ENCODE measurements around the gene CLASP1.
"Not testable (repeated sequence)": the region's sequence is repeated elsewhere in the genome, so short reads cannot be mapped to it uniquely, and the experiment has no call there.

Gene CLASP1

DNA sequence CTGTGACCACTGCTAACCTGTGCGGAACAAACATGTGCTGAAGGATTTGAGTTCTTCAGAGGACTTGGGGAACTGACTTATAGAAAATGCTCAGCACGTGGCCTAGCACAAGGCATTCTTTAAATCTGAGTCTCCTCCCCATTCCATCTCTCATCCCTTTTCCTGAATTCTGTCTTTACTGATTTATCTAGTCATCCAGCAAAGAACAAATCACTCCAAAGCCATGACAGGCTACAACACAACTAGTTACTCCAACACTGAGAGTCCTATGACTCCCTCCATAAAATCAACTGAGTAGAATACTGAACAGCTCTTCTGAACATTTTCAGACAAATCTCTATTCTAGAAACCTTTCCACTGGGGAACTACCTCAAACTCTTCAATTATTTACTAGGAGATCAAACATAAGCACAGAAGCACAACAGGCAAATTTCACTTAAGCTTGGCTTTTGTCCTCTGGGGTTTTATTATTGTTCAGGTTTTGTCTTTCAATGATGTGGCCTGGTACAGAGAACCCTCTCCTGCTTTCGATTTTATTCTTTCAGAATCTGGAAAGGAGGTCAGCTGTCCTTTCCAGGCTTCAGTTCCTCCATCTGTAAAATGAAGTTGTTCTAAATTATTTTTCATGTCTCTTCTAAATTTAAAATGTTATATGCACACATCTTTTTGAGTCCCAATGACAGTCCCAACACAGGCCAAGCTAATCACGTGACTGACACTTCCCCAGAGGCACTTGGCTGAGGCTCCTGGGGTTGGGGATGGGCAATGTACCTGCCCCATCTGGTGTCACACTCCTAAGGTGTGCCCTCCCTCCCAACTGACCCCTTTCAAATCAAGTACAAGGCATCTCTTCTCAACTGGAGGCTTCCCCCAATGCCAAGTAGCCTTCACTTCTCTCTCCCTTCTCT, 86.7 kb downstream of the CLASP1 start:
- no peak for DNase-seq (ENCODE audit: low read depth in 2 of 2)
- H3K4me3 ChIP-seq (replicated peaks in 1 of 2; ENCODE audit: low read depth in 2 of 2, low read length in 2 of 2): no peak overlapping the region
- TF ChIP-seq CTCF (IDR thresholded peaks at IDR 0.05; ENCODE audit: low read depth, low read length): no peak

DNA sequence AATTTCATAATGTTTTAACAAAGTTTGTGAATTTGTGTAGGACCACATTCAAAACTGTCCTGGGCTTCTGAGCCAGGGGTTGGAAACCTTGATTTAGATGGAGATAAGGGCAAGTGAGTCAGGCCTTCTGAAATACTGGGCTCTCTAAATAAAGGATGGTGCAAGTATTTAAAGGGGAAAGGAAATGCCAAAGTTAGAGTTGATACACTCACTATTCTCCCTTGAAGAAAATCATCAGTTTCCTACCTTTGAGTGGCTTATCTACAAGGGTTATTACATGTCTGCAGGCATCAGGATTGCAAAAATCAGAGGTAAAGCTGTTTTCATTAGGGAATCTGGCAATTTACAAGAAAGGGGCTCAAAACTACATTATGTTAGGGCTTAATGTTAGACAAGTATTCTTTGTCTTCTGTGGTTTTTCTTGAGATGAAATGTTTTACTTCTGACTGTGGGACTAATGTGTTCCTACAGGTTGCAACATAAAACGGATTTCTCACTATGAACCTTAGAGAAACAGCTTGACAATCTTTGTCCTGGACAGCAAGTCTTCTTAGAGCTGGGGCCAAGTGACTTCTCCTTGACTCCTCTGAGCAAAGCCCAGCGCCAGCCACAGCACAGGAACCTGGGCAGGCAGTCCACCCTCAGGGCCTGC, 87.5 kb downstream of the CLASP1 start:
- H3K4me3 ChIP-seq (replicated peaks in 1 of 2; ENCODE audit: low read depth in 2 of 2, low read length in 2 of 2): no peak overlapping the region
- no peak for TF ChIP-seq CTCF (IDR thresholded peaks at IDR 0.05; ENCODE audit: low read depth, low read length)
- DNase-seq (ENCODE audit: low read depth in 2 of 2): peak; percentile 27 to 51

- no peak for TF ChIP-seq CTCF (IDR thresholded peaks at IDR 0.05; ENCODE audit: low read depth, low read length)
- no peak overlapping the region for H3K4me3 ChIP-seq (replicated peaks in 1 of 2; ENCODE audit: low read depth in 2 of 2, low read length in 2 of 2)
- DNase-seq (ENCODE audit: low read depth in 2 of 2): no peak
Measured at GRCh38 chr2:121558329-121558728, 90.9 kb downstream of the CLASP1 start.

- DNase-seq (ENCODE audit: low read depth in 2 of 2): no peak
- TF ChIP-seq CTCF (IDR thresholded peaks at IDR 0.05; ENCODE audit: low read depth, low read length): no peak
- H3K4me3 ChIP-seq (replicated peaks in 1 of 2; ENCODE audit: low read depth in 2 of 2, low read length in 2 of 2): no peak overlapping the region
Measured at GRCh38 chr2:121555008-121555407, 94.3 kb downstream of the CLASP1 start.

DNA sequence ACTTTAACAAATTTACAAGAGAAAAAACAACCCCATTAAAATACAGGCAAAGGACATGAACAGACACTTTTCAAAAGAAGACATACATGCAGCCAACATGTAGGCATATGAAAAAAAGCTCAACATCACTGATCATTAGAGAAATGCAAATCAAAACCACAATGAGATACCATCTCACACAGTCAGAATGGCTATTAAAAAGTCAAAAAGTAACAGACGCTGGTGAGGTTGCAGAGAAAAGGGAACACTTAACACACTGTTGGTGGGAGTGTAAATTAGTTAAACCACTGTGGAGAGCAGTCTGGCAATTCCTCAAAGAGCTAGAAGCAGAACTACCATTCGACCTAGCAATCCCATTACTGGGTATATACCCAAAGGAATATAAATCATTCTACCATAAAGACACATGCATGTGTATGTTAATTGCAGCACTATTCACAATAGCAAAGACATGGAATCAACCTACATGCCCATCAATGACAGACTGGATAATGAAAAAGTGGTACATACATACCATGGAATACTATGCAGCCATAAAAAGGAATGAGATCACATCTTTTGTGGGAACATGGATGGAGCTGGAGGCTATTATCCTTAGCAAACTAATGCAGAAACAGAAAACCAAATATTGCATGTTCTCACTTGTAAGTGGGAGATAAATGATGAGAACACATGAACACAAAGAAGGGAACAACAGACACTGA, 96.6 kb downstream of the CLASP1 start:
- DNase-seq (ENCODE audit: low read depth in 2 of 2); H3K4me3 ChIP-seq (replicated peaks in 1 of 2; ENCODE audit: low read depth in 2 of 2, low read length in 2 of 2): not testable (repeated sequence)

DNA sequence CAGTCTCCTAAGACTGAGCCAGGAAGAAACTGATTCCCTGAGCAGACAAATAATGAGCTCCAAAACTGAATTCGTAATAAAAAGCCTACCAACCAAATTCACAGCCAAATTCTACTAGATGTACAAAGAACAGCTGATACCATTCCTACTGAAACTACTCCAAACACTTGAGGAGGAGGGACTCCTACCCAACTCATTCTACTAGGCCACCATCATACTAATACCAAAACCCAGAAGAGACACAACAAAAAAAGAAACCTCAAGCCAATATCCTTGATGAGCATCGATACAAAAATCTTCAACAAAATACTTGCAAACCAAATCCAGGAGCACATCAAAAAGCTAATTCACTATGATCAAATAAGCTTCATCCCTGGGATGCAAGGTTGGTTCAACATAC, 98.6 kb downstream of the CLASP1 start:
- no peak for TF ChIP-seq CTCF (IDR thresholded peaks at IDR 0.05; ENCODE audit: low read depth, low read length)
- no peak for DNase-seq (ENCODE audit: low read depth in 2 of 2)
- H3K4me3 ChIP-seq (replicated peaks in 1 of 2; ENCODE audit: low read depth in 2 of 2, low read length in 2 of 2): no peak overlapping the region

DNA sequence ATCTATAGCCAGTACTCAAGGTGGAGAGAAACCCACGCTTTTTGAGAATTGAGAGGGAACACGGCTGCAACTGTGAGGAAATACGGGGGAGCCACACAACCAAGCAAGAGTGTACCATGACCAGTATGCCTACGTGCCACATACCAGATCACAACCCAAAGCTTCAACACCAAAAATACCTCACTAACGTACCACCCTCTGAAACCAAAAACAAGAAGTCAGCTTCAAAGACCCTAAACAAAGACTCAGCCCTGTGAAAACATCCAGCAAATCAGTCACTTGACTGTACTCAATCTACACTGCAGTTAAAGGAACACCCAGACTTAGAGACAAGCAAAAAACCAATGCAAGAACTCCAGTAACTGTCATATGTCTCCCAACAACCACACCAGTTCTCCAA, 101.6 kb downstream of the CLASP1 start:
- no peak overlapping the region for H3K4me3 ChIP-seq (replicated peaks in 1 of 2; ENCODE audit: low read depth in 2 of 2, low read length in 2 of 2)
- no peak for DNase-seq (ENCODE audit: low read depth in 2 of 2)
- no peak for TF ChIP-seq CTCF (IDR thresholded peaks at IDR 0.05; ENCODE audit: low read depth, low read length)

Measured in cardiac fibroblast (primary cell).